ENCODE results near the gene DISC1.

DNA sequence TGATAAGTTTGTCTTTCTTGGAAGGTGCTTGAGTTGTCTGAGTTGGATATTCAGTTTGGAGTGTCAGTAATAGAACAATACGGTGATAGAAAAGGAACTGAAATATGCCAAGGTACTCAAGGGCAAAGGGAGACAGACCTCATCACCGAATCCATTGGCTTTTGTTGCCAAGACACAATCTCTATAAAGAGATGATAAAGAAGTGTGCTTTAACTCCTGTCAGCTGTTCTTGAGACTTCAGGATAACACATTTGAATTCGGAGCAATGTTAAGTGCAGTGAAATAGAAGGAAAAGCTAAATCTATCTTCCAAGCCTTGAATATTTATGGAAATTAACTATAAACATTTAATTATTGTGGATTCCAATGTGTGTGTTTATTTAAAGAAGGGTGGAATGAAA, 194.7 kb downstream of the DISC1 start:
- TF ChIP-seq CHD4 (IDR thresholded peaks at IDR 0.05; ENCODE audit: borderline replicate concordance, low read length) (no peak), ZNF274 (CRISPR knock-in tag; IDR thresholded peaks at IDR 0.05) (no peak), PHF21A (CRISPR knock-in tag; IDR thresholded peaks at IDR 0.05) (no peak), NR2F2 (IDR thresholded peaks at IDR 0.05; ENCODE audit: borderline replicate concordance, low read depth) (no peak)
- TF ChIP-seq, protein P1, sequence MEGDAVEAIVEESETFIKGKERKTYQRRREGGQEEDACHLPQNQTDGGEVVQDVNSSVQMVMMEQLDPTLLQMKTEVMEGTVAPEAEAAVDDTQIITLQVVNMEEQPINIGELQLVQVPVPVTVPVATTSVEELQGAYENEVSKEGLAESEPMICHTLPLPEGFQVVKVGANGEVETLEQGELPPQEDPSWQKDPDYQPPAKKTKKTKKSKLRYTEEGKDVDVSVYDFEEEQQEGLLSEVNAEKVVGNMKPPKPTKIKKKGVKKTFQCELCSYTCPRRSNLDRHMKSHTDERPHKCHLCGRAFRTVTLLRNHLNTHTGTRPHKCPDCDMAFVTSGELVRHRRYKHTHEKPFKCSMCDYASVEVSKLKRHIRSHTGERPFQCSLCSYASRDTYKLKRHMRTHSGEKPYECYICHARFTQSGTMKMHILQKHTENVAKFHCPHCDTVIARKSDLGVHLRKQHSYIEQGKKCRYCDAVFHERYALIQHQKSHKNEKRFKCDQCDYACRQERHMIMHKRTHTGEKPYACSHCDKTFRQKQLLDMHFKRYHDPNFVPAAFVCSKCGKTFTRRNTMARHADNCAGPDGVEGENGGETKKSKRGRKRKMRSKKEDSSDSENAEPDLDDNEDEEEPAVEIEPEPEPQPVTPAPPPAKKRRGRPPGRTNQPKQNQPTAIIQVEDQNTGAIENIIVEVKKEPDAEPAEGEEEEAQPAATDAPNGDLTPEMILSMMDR (CRISPR knock-in tag; IDR thresholded peaks at IDR 0.05), result no peak
